ENCODE data around the gene NFKBIB.

GRCh38 chr19:38907670-38908069 is 7.9 kb downstream of the NFKBIB start:
- no peak for TF ChIP-seq CTCF (optimal IDR thresholded peaks at IDR 0.05 in 1 of 3, IDR thresholded peaks at IDR 0.05 in 1 of 3, conservative IDR thresholded peaks at IDR 0.05 in 1 of 3; ENCODE audit: extremely low read depth in 1 of 3, insufficient read depth in 2 of 3, low read length in 3 of 3)
- TF ChIP-seq EZH2 (IDR thresholded peaks at IDR 0.05; ENCODE audit: low read length) = no peak

Measured in keratinocyte (primary cell).